DOHH2 (cell line): ENCODE results near the gene C12orf42.

ENCODE experiments used
- H3F3A ChIP-seq: fragments of 200-600 bp; sonication (generic), shearing (Covaris generic); 2 replicates; pipeline ENCODE4 v1.6.0; 2016; ENCODE audit warnings: antibody characterized with exemption, mild to moderate bottlenecking; ENCODE audit not compliant: control insufficient read depth, insufficient read depth
- H3K27ac ChIP-seq: fragments of 200-600 bp; sonication (generic); 2 replicates; pipeline ENCODE4 v1.5.1; 2014; ENCODE audit warnings: low read depth, mild to moderate bottlenecking, low read length, moderate library complexity
- H3K27me3 ChIP-seq: fragments of 200-600 bp; sonication (generic); 2 replicates; pipeline ENCODE4 v1.6.1; 2014; ENCODE audit warnings: mild to moderate bottlenecking, low read length, mixed read lengths; ENCODE audit not compliant: control insufficient read depth
- H3K36me3 ChIP-seq: fragments of 200-600 bp; sonication (generic); 2 replicates; pipeline ENCODE4 v1.6.1; 2014; ENCODE audit warnings: mild to moderate bottlenecking, low read length, moderate library complexity, mixed read lengths; ENCODE audit not compliant: control insufficient read depth
- H3K4me1 ChIP-seq: fragments of 200-600 bp; sonication (generic); 2 replicates; pipeline ENCODE4 v1.6.1; 2014; ENCODE audit warnings: mild to moderate bottlenecking, low read length, mixed read lengths; ENCODE audit not compliant: control insufficient read depth
- H3K4me2 ChIP-seq: fragments of 200-600 bp; sonication (generic); 2 replicates; pipeline ENCODE4 v1.6.0; 2014; ENCODE audit warnings: mild to moderate bottlenecking, low read length, moderate library complexity
- H3K4me3 ChIP-seq: fragments of 200-600 bp; sonication (generic); 2 replicates; pipeline ENCODE4 v1.5.1; 2014; ENCODE audit warnings: mild to moderate bottlenecking, low read length, mixed read lengths
- H3K79me2 ChIP-seq: fragments of 200-600 bp; sonication (generic); 2 replicates; pipeline ENCODE4 v1.6.1; 2014; ENCODE audit warnings: mild to moderate bottlenecking, low read length, mixed read lengths; ENCODE audit not compliant: control insufficient read depth
- H3K9me2 ChIP-seq: fragments of 200-600 bp; sonication (generic); replicated peaks from 2 replicates; pipeline ENCODE4 v1.6.1; 2014; ENCODE audit warnings: mild to moderate bottlenecking, low read length, mixed read lengths; ENCODE audit not compliant: control insufficient read depth
- H3K9me3 ChIP-seq: fragments of 200-600 bp; sonication (generic); 2 replicates; pipeline ENCODE4 v1.6.1; 2014; ENCODE audit warnings: antibody characterized with exemption, low read length, mixed read lengths; ENCODE audit not compliant: control insufficient read depth, insufficient read depth
- H4K20me1 ChIP-seq: fragments of 200-600 bp; sonication (generic); 2 replicates; pipeline ENCODE4 v1.6.0; 2014; ENCODE audit warnings: low read depth, mild to moderate bottlenecking, antibody characterized with exemption, low read length, moderate library complexity; ENCODE audit not compliant: control insufficient read depth, insufficient read depth
- EZH2phosphoT487 ChIP-seq: fragments of 200-600 bp; sonication (generic); IDR thresholded peaks from 2 replicates; pipeline ENCODE4 v1.6.1; 2017; ENCODE audit warnings: borderline replicate concordance, mild to moderate bottlenecking, antibody characterized with exemption, low read length, moderate library complexity, mixed read lengths
- TF ChIP-seq, protein P1 (sequence below): fragments of 200-600 bp; sonication (generic); IDR thresholded peaks from one replicate; pipeline ENCODE4 v1.5.1; 2014; ENCODE audit warnings: antibody characterized with exemption, mild to moderate bottlenecking, low read depth, low read length; ENCODE audit not compliant: poor library complexity, severe bottlenecking

Gene C12orf42

DNA sequence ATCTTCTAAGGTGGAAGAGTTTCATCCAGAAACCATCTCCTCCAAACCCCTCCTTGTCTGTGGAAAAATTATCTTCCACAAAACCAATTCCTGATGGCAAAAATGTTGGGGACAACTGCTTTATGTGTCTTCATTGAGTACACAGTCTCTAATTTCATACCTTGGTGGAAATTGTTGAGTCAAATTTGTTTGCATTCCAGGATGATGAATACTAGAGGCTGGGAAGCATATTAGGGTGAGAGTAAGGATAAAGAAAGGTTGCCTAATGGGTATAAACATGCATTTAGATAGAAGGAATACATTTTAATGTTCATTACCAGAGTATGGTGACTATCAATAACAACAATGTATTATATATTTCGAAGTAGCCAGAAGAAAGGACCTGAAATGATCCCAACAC lies 98.2 kb downstream of the C12orf42 start:
- no peak overlapping the region for H3K4me2 ChIP-seq
- no peaks in the 10 kb centered on the region for H3K9me2 ChIP-seq
- no peak overlapping the region for H3K27ac ChIP-seq
- no peaks in the 10 kb centered on the region for H4K20me1 ChIP-seq
- no peaks in the 10 kb centered on the region for H3F3A ChIP-seq
- H3K4me1 ChIP-seq: peaks cover 4% of the 10 kb centered on the region
- no peak overlapping the region for H3K4me3 ChIP-seq
- TF ChIP-seq EZH2phosphoT487: no peak
- TF ChIP-seq, protein P1, sequence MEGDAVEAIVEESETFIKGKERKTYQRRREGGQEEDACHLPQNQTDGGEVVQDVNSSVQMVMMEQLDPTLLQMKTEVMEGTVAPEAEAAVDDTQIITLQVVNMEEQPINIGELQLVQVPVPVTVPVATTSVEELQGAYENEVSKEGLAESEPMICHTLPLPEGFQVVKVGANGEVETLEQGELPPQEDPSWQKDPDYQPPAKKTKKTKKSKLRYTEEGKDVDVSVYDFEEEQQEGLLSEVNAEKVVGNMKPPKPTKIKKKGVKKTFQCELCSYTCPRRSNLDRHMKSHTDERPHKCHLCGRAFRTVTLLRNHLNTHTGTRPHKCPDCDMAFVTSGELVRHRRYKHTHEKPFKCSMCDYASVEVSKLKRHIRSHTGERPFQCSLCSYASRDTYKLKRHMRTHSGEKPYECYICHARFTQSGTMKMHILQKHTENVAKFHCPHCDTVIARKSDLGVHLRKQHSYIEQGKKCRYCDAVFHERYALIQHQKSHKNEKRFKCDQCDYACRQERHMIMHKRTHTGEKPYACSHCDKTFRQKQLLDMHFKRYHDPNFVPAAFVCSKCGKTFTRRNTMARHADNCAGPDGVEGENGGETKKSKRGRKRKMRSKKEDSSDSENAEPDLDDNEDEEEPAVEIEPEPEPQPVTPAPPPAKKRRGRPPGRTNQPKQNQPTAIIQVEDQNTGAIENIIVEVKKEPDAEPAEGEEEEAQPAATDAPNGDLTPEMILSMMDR: no peak
- no peaks in the 10 kb centered on the region for H3K27me3 ChIP-seq
- H3K9me3 ChIP-seq: no peaks in the 10 kb centered on the region
- no peaks in the 10 kb centered on the region for H3K79me2 ChIP-seq
- no peaks in the 10 kb centered on the region for H3K36me3 ChIP-seq

DNA sequence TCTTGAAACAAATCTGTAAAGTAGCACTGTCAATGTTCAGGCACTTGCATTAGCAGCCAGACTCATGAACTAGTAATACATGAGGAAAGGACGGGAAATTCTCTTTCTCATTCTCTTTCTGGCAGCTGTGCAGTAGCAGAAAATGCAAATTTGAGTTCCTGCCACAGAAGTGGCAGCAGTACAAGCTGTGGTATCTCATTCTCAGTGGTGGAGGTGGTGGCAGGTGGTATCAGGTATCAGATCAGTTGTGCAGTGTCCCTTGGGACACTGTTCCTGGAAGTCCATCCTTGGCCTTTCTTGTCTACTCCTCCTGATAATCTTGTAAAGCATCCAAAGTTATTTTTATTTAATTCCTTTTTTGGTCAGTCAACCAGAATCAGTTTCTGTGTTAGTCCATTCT lies 103.0 kb downstream of the C12orf42 start:
- Histone ChIP-seq H3K27me3 (no peaks in the 10 kb centered on the region), H3K4me3 (no peak overlapping the region), H3K9me2 (no peaks in the 10 kb centered on the region), H3K9me3 (no peaks in the 10 kb centered on the region), H3K27ac (no peak overlapping the region), H3F3A (no peaks in the 10 kb centered on the region), H3K36me3 (no peaks in the 10 kb centered on the region), H3K4me2 (no peak overlapping the region), H3K79me2 (no peaks in the 10 kb centered on the region), H3K4me1 (peaks cover 5% of the 10 kb centered on the region), H4K20me1 (no peaks in the 10 kb centered on the region)
- TF ChIP-seq, protein P1: no peak
- TF ChIP-seq EZH2phosphoT487: no peak

DNA sequence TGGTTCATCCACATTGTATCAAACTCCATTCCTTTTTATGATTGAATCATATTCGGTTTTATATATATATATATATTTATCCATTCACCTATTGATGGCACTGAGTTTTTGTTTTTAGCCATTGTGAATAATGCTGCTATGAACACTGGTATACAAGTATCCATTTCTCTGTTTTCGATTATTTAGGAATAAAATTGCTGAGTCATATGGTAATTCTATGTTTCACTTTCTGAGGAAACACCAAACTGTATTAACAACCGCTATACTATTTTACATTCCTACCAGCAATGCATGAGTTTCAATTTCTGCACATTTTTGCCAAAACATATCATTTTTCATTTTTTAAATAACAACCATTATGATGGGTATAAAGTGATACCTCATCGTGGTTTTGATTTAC lies 104.7 kb downstream of the C12orf42 start:
- Histone ChIP-seq H3K4me1 (peaks cover 5% of the 10 kb centered on the region), H3F3A (no peaks in the 10 kb centered on the region), H3K79me2 (no peaks in the 10 kb centered on the region), H3K9me3 (no peaks in the 10 kb centered on the region), H3K4me2 (no peak overlapping the region), H3K9me2 (no peaks in the 10 kb centered on the region), H4K20me1 (no peaks in the 10 kb centered on the region), H3K27me3 (no peaks in the 10 kb centered on the region), H3K4me3 (no peak overlapping the region), H3K36me3 (no peaks in the 10 kb centered on the region), H3K27ac (no peak overlapping the region)
- TF ChIP-seq, protein P1: no peak
- no peak for TF ChIP-seq EZH2phosphoT487

DNA sequence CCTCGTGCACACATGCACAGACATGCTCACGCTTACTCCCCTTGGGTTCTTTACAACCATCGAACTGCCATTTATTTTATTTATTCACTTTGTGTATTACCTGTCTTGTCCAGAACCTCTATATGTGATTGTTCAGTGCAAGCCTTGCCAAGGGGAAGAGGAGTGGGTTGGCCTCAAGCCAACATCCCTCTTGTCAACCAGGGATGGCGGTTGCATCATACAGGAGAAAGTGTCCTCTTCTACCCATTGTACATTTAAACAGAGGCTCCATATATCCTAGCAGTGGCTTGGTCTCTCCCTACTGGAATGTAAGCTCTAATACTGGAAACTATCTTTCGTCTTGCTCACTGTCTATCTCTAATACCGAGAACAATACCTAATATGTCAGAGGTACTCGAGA lies 108.4 kb downstream of the C12orf42 start:
- H3K27me3 ChIP-seq: no peaks in the 10 kb centered on the region
- no peaks in the 10 kb centered on the region for H3K36me3 ChIP-seq
- no peaks in the 10 kb centered on the region; the same call in 1 of the 2 replicates for H3K4me1 ChIP-seq
- H3F3A ChIP-seq: no peaks in the 10 kb centered on the region
- H3K79me2 ChIP-seq: no peaks in the 10 kb centered on the region
- H3K27ac ChIP-seq: no peak overlapping the region
- H4K20me1 ChIP-seq: no peaks in the 10 kb centered on the region
- no peak overlapping the region for H3K4me2 ChIP-seq
- TF ChIP-seq EZH2phosphoT487: no peak
- TF ChIP-seq, protein P1: no peak
- H3K9me2 ChIP-seq: no peaks in the 10 kb centered on the region
- H3K4me3 ChIP-seq: no peak overlapping the region
- no peaks in the 10 kb centered on the region for H3K9me3 ChIP-seq
